GM18867 (cell line): ENCODE measurements around the gene FIGNL2.

Source experiments
- ATAC-seq: cut with Tn5 transposase; IDR thresholded peaks from one replicate; pipeline ENCODE4 v1.9.1; 2021; ENCODE audit warnings: mild to moderate bottlenecking, moderate library complexity; ENCODE audit not compliant: unreplicated experiment

Gene FIGNL2

DNA sequence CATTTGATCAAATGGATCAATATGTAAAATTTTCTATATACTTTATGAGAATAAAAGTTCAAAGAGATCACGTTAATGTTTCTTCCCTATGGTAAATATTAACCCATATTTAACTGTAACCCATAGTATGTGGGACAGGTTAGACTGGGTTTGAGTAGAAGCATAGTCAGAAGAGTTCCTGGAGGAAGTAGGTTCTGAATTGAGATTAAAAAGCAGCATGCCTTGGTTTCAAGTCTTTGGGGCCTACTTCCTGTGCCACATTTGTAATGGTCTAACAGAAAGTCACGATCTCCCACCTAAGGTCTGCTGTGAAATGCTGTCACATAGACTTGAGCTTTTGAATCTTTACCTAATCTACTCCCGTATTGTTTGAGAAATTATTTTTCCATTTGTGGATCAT, 63.8 kb downstream of the FIGNL2 start:
- ATAC-seq: no peak

DNA sequence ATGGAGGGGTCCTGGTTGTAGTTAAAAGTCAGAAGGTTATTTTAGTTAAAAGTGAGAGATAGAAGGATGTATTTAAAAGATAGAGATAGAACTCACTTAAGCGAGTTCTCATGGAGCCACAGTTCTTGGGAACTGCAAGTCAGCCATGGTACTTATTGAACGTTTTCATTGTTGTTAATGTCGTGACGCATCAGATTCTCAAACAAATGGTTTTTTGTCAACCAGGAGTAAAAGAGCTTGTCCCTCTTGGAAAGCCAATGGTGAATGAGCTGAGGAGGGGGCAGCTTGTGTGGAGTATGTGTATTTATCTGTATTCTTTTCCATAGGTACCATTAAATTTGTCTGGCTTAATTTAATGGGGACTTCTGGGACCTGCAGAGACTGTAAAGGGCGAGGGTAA, 68.6 kb downstream of the FIGNL2 start:
- ATAC-seq: no peak

DNA sequence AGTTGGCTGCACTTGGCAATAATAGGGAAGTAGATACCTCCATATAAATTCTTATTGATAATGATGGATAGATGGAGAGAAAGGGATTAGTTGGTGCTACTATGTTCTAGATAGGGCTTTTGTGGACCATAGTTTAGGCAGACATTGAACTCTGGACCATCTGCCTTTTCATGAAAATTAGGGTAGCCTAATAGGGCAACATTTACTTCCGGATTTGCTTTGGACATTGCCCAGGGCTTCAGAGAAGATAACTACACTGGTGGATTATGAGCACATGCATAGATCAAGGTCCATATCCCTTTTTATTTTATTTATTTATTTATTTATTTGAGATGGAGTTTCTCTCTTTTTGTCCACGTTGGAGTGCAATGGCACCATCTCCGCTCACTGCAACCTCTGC, 70.5 kb downstream of the FIGNL2 start:
- no peak for ATAC-seq

DNA sequence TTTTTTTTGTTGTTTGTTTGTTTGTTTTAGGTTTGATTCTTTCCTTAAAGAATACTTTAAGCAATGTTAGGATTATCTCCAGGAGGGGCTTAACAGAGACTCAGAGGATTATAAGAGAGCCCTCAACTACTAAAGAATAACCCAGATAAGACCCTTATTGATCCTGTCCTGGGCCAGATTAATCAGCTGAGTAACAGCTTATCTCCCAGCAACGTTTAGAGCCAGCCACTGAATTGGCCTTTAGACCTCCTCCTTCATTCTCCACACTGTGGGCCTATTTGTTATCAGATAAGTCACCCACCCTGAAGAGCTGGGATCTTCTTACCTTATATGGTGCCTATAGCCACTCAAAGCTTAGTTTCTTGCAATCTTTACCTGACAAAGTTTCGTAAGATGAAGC, 71.1 kb downstream of the FIGNL2 start:
- no peak for ATAC-seq

DNA sequence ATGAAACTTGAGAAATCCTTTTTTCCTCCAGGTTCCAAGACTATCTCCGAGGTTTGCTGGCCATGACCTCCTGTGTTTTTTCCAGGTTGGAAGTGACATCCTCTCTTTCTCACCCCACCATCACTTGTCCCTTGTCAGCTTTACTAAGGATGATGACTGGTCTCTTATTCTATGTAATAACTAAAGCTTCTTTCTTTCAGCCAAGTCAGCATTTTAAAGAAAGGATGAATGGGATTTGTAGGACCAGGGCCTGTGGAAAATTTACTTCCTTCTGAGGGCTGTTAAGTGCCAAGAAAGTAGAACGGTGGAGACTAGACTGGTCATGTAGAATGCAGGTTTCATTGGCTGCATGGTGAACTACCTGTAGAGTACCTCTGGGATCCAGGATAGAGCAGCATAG, 73.6 kb downstream of the FIGNL2 start:
- no peak for ATAC-seq

DNA sequence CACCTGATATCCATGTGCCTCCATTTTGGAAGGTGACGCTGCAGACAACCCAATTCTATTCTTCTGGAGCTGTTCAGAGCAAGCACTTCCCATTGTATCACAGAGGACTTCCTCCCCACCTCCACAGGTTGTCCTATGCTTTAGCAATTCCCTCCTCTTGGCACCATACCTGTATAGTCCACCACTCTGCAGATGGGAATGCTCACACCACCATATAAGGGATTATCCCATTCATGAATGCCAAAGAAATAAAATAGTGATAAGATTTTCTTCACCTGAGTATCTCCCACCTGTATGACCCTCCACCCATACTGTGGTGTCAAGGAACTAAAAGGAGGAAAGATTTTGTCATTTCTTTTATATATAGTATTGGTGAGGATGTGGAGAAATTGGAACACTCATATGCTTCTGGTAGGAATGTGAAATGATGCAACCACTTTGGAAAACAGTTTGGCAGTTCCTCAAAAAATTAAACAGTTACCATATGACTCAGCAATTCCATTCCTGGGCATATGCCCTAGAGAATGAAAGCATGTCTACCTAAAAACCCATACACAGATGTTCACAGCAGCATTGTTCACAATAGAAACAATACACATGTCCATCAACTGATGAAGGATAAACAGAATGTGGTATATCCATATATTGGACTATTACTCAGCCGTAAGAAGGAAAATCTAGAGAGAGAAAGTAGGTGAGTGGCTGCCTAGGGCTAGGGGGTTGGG, 75.2 kb downstream of the FIGNL2 start:
- ATAC-seq: no peak

DNA sequence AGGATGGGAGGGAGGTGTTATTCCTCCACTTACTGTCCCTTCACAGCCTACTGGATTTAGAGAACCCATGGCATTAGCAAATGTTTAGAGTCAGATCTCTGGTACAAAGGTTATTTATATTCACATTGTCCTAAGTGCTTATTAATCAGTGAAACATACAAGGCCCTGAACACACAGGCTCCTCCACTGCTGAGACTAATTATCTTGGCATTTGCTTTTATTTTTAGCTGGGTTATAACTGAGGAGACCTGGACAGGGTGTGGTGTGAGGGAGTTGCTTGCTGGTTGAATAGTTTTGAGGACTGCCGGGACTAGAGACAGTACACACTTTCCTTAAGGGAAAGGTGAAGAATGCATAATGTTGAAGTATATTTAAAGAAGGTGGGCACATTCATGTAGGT, 77.5 kb downstream of the FIGNL2 start:
- no peak for ATAC-seq
